ENCODE measurements around the gene ARFIP1.

The ARFIP1 gene

DNA sequence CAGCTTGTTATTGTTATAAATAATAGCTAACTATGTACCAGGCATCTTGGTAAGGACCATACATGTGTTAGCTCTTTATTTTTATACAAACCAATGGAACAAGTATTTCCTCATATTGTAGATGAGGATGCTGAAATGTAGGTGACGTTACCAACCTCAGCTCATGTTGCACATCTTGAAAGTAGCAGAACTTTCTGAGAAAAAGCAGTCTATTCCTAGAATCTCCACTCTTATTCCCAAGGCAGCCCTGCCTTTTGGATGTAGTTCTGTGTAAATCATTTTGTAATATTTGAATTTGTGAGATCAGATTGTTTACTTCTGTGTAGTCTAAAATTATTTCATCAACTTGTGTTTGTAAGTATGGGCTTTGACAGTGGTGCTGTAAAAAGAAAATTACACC is 161.7 kb downstream of the ARFIP1 start:
- no peak overlapping the region for H3K4me3 ChIP-seq (replicated peaks; ENCODE audit: low read depth, low read length)
- TF ChIP-seq, protein P1, sequence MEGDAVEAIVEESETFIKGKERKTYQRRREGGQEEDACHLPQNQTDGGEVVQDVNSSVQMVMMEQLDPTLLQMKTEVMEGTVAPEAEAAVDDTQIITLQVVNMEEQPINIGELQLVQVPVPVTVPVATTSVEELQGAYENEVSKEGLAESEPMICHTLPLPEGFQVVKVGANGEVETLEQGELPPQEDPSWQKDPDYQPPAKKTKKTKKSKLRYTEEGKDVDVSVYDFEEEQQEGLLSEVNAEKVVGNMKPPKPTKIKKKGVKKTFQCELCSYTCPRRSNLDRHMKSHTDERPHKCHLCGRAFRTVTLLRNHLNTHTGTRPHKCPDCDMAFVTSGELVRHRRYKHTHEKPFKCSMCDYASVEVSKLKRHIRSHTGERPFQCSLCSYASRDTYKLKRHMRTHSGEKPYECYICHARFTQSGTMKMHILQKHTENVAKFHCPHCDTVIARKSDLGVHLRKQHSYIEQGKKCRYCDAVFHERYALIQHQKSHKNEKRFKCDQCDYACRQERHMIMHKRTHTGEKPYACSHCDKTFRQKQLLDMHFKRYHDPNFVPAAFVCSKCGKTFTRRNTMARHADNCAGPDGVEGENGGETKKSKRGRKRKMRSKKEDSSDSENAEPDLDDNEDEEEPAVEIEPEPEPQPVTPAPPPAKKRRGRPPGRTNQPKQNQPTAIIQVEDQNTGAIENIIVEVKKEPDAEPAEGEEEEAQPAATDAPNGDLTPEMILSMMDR (IDR thresholded peaks at IDR 0.05; ENCODE audit: low read length, missing control alignments) = no peak
- no peak for DNase-seq (ENCODE audit: low read depth)

DNA sequence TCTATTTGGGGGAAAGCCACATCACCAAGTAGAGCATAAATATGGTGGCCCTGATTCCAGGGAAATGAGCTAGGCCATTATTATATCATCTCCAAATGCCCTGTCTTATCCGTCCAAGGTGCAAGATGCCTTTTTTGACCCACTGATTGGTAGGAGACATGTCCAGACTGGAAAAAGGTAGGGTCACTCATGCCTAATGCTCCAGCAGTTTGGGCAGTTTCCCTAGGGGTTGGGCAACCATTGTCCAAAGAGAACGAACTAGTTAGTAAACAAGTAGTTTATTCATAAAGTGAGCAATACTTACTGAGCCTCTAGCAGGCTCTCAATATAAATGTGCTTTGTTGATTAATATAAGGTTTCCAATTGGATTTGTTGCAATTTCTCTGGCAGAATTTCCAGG is 162.6 kb downstream of the ARFIP1 start:
- no peak for DNase-seq (ENCODE audit: low read depth)
- TF ChIP-seq, protein P1 (IDR thresholded peaks at IDR 0.05; ENCODE audit: low read length, missing control alignments) = no peak
- no peak overlapping the region for H3K4me3 ChIP-seq (replicated peaks; ENCODE audit: low read depth, low read length)

GRCh38 chr4:152943672-152944071 is 163.9 kb downstream of the ARFIP1 start:
- no peak for DNase-seq (ENCODE audit: low read depth)
- TF ChIP-seq, protein P1 (IDR thresholded peaks at IDR 0.05; ENCODE audit: low read length, missing control alignments) = no peak
- no peak overlapping the region for H3K4me3 ChIP-seq (replicated peaks; ENCODE audit: low read depth, low read length)

DNA sequence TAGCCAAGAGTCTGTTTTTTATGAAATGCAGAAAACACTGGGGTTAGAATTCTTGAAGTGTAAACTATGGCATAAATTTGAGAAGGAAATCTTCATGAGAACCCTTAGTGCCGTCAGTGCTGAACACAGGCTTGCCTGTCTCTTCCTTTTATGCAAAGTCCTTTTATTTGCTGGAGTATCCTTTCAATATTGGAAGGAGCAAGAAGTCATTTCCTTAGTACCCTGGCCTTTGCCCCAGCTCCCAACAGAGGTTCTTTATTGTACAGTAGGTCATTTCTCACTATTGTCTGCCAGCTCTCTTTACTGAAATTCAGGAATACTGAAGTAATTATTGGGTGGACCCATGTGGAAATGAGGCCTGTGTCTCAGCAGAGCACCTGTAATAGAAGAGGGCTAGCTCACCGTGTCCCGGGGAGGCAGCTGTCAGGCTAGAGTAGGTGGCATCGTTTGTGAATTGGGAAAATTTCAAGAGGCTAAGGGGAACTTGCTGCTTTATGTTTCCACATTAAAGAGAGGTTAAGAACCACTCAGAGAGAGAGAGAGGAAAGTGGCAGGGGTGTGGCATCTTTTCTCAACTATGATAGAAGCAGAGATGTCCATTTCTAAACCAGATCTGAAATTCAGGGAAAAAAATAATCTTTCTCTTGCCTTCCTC is 165.0 kb downstream of the ARFIP1 start:
- DNase-seq (ENCODE audit: low read depth) = no peak
- no peak overlapping the region for H3K4me3 ChIP-seq (replicated peaks; ENCODE audit: low read depth, low read length)
- TF ChIP-seq, protein P1 (IDR thresholded peaks at IDR 0.05; ENCODE audit: low read length, missing control alignments) = no peak

GRCh38 chr4:152945639-152946038 is 165.9 kb downstream of the ARFIP1 start:
- no peak for DNase-seq (ENCODE audit: low read depth)
- TF ChIP-seq, protein P1 (IDR thresholded peaks at IDR 0.05; ENCODE audit: low read length, missing control alignments) = no peak
- H3K4me3 ChIP-seq (replicated peaks; ENCODE audit: low read depth, low read length) = no peak overlapping the region

- DNase-seq (ENCODE audit: low read depth) = no peak
- H3K4me3 ChIP-seq (replicated peaks; ENCODE audit: low read depth, low read length) = no peak overlapping the region
- TF ChIP-seq, protein P1 (IDR thresholded peaks at IDR 0.05; ENCODE audit: low read length, missing control alignments) = no peak
These were observed 166.7 kb downstream of the ARFIP1 start for GRCh38 chr4:152946446-152946845.

DNA sequence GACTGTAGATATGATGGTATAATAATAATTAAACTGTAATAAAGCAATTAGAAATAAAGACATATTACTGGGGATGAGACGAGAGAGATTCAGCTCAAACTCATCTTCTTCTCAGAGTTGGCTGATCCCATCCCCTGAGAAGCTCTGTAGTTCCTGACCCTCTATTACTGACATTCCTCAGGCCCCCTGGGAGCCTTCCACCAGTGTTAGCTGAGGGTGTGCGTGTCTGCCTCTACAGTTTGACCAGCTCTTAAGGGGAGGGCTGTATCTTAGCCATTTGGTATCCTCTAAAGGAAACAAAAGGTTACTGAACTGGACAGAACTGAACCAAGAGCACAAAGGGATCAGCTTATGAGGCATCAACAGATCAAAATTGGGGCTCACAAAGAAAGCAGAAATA is 167.6 kb downstream of the ARFIP1 start:
- no peak overlapping the region for H3K4me3 ChIP-seq (replicated peaks; ENCODE audit: low read depth, low read length)
- no peak for DNase-seq (ENCODE audit: low read depth)
- TF ChIP-seq, protein P1 (IDR thresholded peaks at IDR 0.05; ENCODE audit: low read length, missing control alignments) = no peak
